GM19099 (cell line): ENCODE results near the gene TJAP1.

Experiments used
- POLR2A ChIP-seq: IDR thresholded peaks from 3 replicates; pipeline ENCODE4 v1.6.1; 2011; ENCODE audit warnings: low read depth; ENCODE audit not compliant: insufficient read length; ENCODE audit errors: extremely low read depth

TJAP1 gene

GRCh38 chr6:43467752-43468151 lies 9.6 kb upstream of the TJAP1 start:
- no peak for TF ChIP-seq POLR2A

- no peak for TF ChIP-seq POLR2A
Measured at GRCh38 chr6:43468240-43468639, 9.1 kb upstream of the TJAP1 start.

- TF ChIP-seq POLR2A: no peak
Measured at GRCh38 chr6:43468748-43469681, 8.4 kb upstream of the TJAP1 start.

- no peak for TF ChIP-seq POLR2A
Measured at GRCh38 chr6:43469947-43470346, 7.4 kb upstream of the TJAP1 start.

GRCh38 chr6:43471399-43471798 lies 6.0 kb upstream of the TJAP1 start:
- no peak for TF ChIP-seq POLR2A

- TF ChIP-seq POLR2A: no peak
Measured at GRCh38 chr6:43472515-43472914, 4.9 kb upstream of the TJAP1 start.

GRCh38 chr6:43475516-43475915 lies 1.9 kb upstream of the TJAP1 start:
- no peak for TF ChIP-seq POLR2A

- no peak for TF ChIP-seq POLR2A
Measured at GRCh38 chr6:43476746-43477145, 624 bp upstream of the TJAP1 start.

GRCh38 chr6:43478008-43478372 lies 620 bp downstream of the TJAP1 start:
- TF ChIP-seq POLR2A: no peak

GRCh38 chr6:43481075-43481474 lies 3.7 kb downstream of the TJAP1 start:
- no peak for TF ChIP-seq POLR2A

- TF ChIP-seq POLR2A: no peak
Measured at GRCh38 chr6:43481591-43482236, 4.3 kb downstream of the TJAP1 start.

GRCh38 chr6:43488667-43489276 lies 11.4 kb downstream of the TJAP1 start:
- no peak for TF ChIP-seq POLR2A

GRCh38 chr6:43489277-43490072 lies 12.1 kb downstream of the TJAP1 start:
- TF ChIP-seq POLR2A: no peak

- no peak for TF ChIP-seq POLR2A
Measured at GRCh38 chr6:43490523-43490939, 13.2 kb downstream of the TJAP1 start.

GRCh38 chr6:43491750-43492661 lies 14.6 kb downstream of the TJAP1 start:
- TF ChIP-seq POLR2A: no peak

GRCh38 chr6:43492673-43493072 lies 15.3 kb downstream of the TJAP1 start:
- TF ChIP-seq POLR2A: no peak
